H9 (cell line): ENCODE data around the gene KRT79. TPM values are rescaled to one million over a fixed set of nuclear protein-coding genes. Genes with fewer than 3 reads are reported as not detected.

Source experiments
- DNase-seq: peaks from one replicate; pipeline ENCODE4 v3.0.0-alpha.2; 2017
- H2AFZ ChIP-seq: one replicate; pipeline ENCODE4 v1.6.1; 2013; ENCODE audit warnings: mild to moderate bottlenecking, low read length, control low read depth, moderate library complexity
- H2AK5ac ChIP-seq: 2 replicates; pipeline ENCODE4 v1.6.1; 2013; ENCODE audit warnings: low read length, control low read depth, mixed read lengths; ENCODE audit not compliant: insufficient read length
- H2BK120ac ChIP-seq: one replicate; pipeline ENCODE4 v1.6.1; 2013; ENCODE audit warnings: low read depth, mild to moderate bottlenecking, low read length, control low read depth, inconsistent platforms; ENCODE audit not compliant: poor library complexity, severe bottlenecking
- H2BK12ac ChIP-seq: 2 replicates; pipeline ENCODE4 v1.6.1; 2013; ENCODE audit warnings: low read length, control low read depth, mixed read lengths, low read depth; ENCODE audit not compliant: insufficient read length
- H2BK15ac ChIP-seq: 2 replicates; pipeline ENCODE4 v1.6.1; 2013; ENCODE audit warnings: low read depth, low read length, control low read depth
- H2BK20ac ChIP-seq: one replicate; pipeline ENCODE4 v1.6.1; 2013; ENCODE audit warnings: low read depth, mild to moderate bottlenecking, low read length, control low read depth, inconsistent platforms; ENCODE audit not compliant: poor library complexity, severe bottlenecking
- H2BK5ac ChIP-seq: 2 replicates; pipeline ENCODE4 v1.6.1; 2013; ENCODE audit warnings: low read length, control low read depth, mixed read lengths; ENCODE audit not compliant: insufficient read length
- H3K14ac ChIP-seq: 2 replicates; pipeline ENCODE4 v1.6.1; 2013; ENCODE audit warnings: low read length, control low read depth; ENCODE audit not compliant: insufficient read depth
- H3K18ac ChIP-seq: 2 replicates; pipeline ENCODE4 v1.6.1; 2013; ENCODE audit warnings: low read depth, mild to moderate bottlenecking, mixed read lengths, low read length, control low read depth; ENCODE audit not compliant: insufficient read length
- H3K23ac ChIP-seq: 2 replicates; pipeline ENCODE4 v1.6.1; 2013; ENCODE audit warnings: low read length, control low read depth, mixed read lengths, low read depth; ENCODE audit not compliant: insufficient read length
- H3K23me2 ChIP-seq: 2 replicates; pipeline ENCODE4 v1.6.1; 2013; ENCODE audit warnings: low read depth, mild to moderate bottlenecking, mixed read lengths, low read length, control low read depth; ENCODE audit not compliant: insufficient read length, poor library complexity, severe bottlenecking
- H3K27ac ChIP-seq: 2 replicates; pipeline ENCODE4 v1.5.1; 2013; ENCODE audit warnings: low read length, control low read depth, mixed read lengths, low read depth; ENCODE audit not compliant: insufficient read length
- H3K27me3 ChIP-seq: 2 replicates; pipeline ENCODE4 v1.6.1; 2013; ENCODE audit warnings: low read length, control low read depth, inconsistent platforms; ENCODE audit not compliant: insufficient read depth
- H3K4ac ChIP-seq: 2 replicates; pipeline ENCODE4 v1.6.1; 2013; ENCODE audit warnings: low read depth, mild to moderate bottlenecking, control low read depth, inconsistent platforms, low read length, moderate library complexity
- H3K4me1 ChIP-seq: 2 replicates; pipeline ENCODE4 v1.6.1; 2013; ENCODE audit warnings: low read length, control low read depth, inconsistent platforms; ENCODE audit not compliant: insufficient read depth
- H3K4me2 ChIP-seq: 2 replicates; pipeline ENCODE4 v1.6.1; 2013; ENCODE audit warnings: low read length, control low read depth, mixed read lengths; ENCODE audit not compliant: insufficient read length, insufficient read depth
- H3K56ac ChIP-seq: 2 replicates; pipeline ENCODE4 v1.6.1; 2013; ENCODE audit warnings: low read depth, mild to moderate bottlenecking, mixed read lengths, low read length, control low read depth; ENCODE audit not compliant: insufficient read length
- H3K79me1 ChIP-seq: 2 replicates; pipeline ENCODE4 v1.6.1; 2013; ENCODE audit warnings: low read depth, mild to moderate bottlenecking, moderate library complexity, low read length, control low read depth, inconsistent platforms; ENCODE audit not compliant: insufficient read depth, poor library complexity, severe bottlenecking
- H3K79me2 ChIP-seq: 2 replicates; pipeline ENCODE4 v1.6.1; 2013; ENCODE audit warnings: low read length, control low read depth, inconsistent platforms; ENCODE audit not compliant: insufficient read depth
- H3K9ac ChIP-seq: 2 replicates; pipeline ENCODE4 v1.6.1; 2013; ENCODE audit warnings: low read length, control low read depth, mixed read lengths; ENCODE audit not compliant: insufficient read length; ENCODE audit errors: extremely low read depth
- H3K9me3 ChIP-seq: one replicate; pipeline ENCODE4 v1.6.1; 2013; ENCODE audit warnings: low read depth, low read length, inconsistent platforms; ENCODE audit not compliant: control insufficient read depth
- H3T11ph ChIP-seq: one replicate; pipeline ENCODE4 v1.6.1; 2013; ENCODE audit warnings: mild to moderate bottlenecking, low read length, control low read depth, inconsistent platforms
- H4K20me1 ChIP-seq: one replicate; pipeline ENCODE4 v1.6.1; 2013; ENCODE audit not compliant: control insufficient read depth, insufficient read length, insufficient read depth
- H4K5ac ChIP-seq: 2 replicates; pipeline ENCODE4 v1.6.1; 2013; ENCODE audit warnings: low read depth, mild to moderate bottlenecking, mixed read lengths, low read length, control low read depth; ENCODE audit not compliant: insufficient read length
- H4K8ac ChIP-seq: replicated peaks from 2 replicates; pipeline ENCODE4 v1.6.1; 2013; ENCODE audit warnings: low read length, control low read depth, mixed read lengths, low read depth; ENCODE audit not compliant: insufficient read length
- H4K91ac ChIP-seq: 2 replicates; pipeline ENCODE4 v1.6.1; 2013; ENCODE audit warnings: low read depth, mild to moderate bottlenecking, moderate library complexity, mixed read lengths, low read length, control low read depth; ENCODE audit not compliant: insufficient read length
- H3K27ac Mint-ChIP-seq, 3 experiments: 2 replicates in 2 of 3; 3 replicates in 1 of 3; pipeline ENCODE4 v1.8.0; 2020 to 2021; ENCODE audit warnings: mixed read lengths in 3 of 3, mild to moderate bottlenecking in 1 of 3, moderate library complexity in 1 of 3
- H3K27me3 Mint-ChIP-seq: 2 replicates; pipeline ENCODE4 v1.8.0; 2021; ENCODE audit warnings: low read depth, mild to moderate bottlenecking, moderate library complexity, mixed read lengths
- H3K36me3 Mint-ChIP-seq, 3 experiments: 2 replicates in 2 of 3; 3 replicates in 1 of 3; pipeline ENCODE4 v1.8.0; 2020 to 2021; ENCODE audit warnings: low read depth in 3 of 3, mixed read lengths in 3 of 3; ENCODE audit not compliant: insufficient read depth in 1 of 3
- H3K4me1 Mint-ChIP-seq, 2 experiments: 2 replicates each; pipeline ENCODE4 v1.8.0; 2020; ENCODE audit warnings: mixed read lengths in 2 of 2
- H3K4me3 Mint-ChIP-seq, 2 experiments: 2 replicates in 1 of 2; 3 replicates in 1 of 2; pipeline ENCODE4 v1.8.0; 2020 to 2021; ENCODE audit warnings: mild to moderate bottlenecking in 2 of 2, mixed read lengths in 2 of 2, moderate library complexity in 1 of 2
- H3K9me3 Mint-ChIP-seq, 2 experiments: 2 replicates in 1 of 2; 3 replicates in 1 of 2; pipeline ENCODE4 v1.8.0; 2020; ENCODE audit warnings: mild to moderate bottlenecking in 2 of 2, mixed read lengths in 2 of 2, moderate library complexity in 1 of 2
- CTCF ChIP-seq: fragments of 200-600 bp; sonication (generic); conservative IDR thresholded peaks from 3 replicates; pipeline ENCODE4 v1.8.0; 2021; ENCODE audit warnings: antibody characterized with exemption, mild to moderate bottlenecking
- WGBS: extraction: QIAGEN DNeasy Blood & Tissue Kit; methylation state at CpG from one replicate; pipeline ENCODE4 v1.1.7; 2013; ENCODE audit warnings: missing lambda C conversion rate, low lambda C conversion rate, mixed read lengths; ENCODE audit not compliant: insufficient read length; ENCODE audit errors: extremely low coverage; 5-methylcytosine and 5-hydroxymethylcytosine counted together
- total RNA-seq: library from RNA; stranded (reverse); gene quantifications from 2 replicates; pipeline ENCODE4 v1.2.1, GENCODE V29; 2021

The KRT79 gene
- total RNA-seq, 1 experiment from 2014 or later = not detected

GRCh38 chr12:52799505-52800211, 34.5 kb downstream of the KRT79 start:
- no peaks in the 10 kb centered on the region for H3K23me2 ChIP-seq
- H2AFZ ChIP-seq = no peak overlapping the region
- no peak for DNase-seq
- peak overlapping the region in 1 of 3 experiments; percentile 6; a peak in 3 of 7 replicates for H3K27ac Mint-ChIP-seq
- H2BK20ac ChIP-seq = no peak overlapping the region
- H2BK120ac ChIP-seq = no peak overlapping the region
- no peak overlapping the region for H3K18ac ChIP-seq
- H2AK5ac ChIP-seq = no peak overlapping the region
- H3K36me3 Mint-ChIP-seq = no peaks in the 10 kb centered on the region
- H3K27ac ChIP-seq = no peak overlapping the region
- H2BK5ac ChIP-seq = no peak overlapping the region
- WGBS = no CpG with 5 or more reads among the region's 5 CpGs
- H3K79me2 ChIP-seq = no peaks in the 10 kb centered on the region
- H2BK12ac ChIP-seq = no peak overlapping the region
- H3K56ac ChIP-seq = no peak overlapping the region
- H3T11ph ChIP-seq = no peak overlapping the region
- H3K9me3 Mint-ChIP-seq = no peaks in the 10 kb centered on the region
- H4K8ac ChIP-seq = no peak overlapping the region
- H3K27me3 ChIP-seq = no peaks in the 10 kb centered on the region
- H3K4me3 Mint-ChIP-seq = no peak overlapping the region
- no peak overlapping the region for H4K5ac ChIP-seq
- H3K4ac ChIP-seq = no peak overlapping the region
- H4K20me1 ChIP-seq = peaks cover 3% of the 10 kb centered on the region
- peaks cover 23 to 30% of the 10 kb centered on the region in 2 experiments for H3K4me1 Mint-ChIP-seq
- H3K79me1 ChIP-seq = no peaks in the 10 kb centered on the region
- no peak overlapping the region for H2BK15ac ChIP-seq
- no peak overlapping the region for H4K91ac ChIP-seq
- H3K4me2 ChIP-seq = no peak overlapping the region
- H3K23ac ChIP-seq = no peak overlapping the region
- H3K9me3 ChIP-seq = no peaks in the 10 kb centered on the region
- H3K4me1 ChIP-seq = peaks cover 8% of the 10 kb centered on the region; the same call in 1 of the 2 replicates
- no peak overlapping the region for H3K9ac ChIP-seq
- H3K27me3 Mint-ChIP-seq = no peaks in the 10 kb centered on the region
- no peak overlapping the region for H3K14ac ChIP-seq
- no peak for TF ChIP-seq CTCF
